ENCODE data around the gene SLC7A11.

GRCh38 chr4:138249132-138249531 lies 7.0 kb upstream of the SLC7A11 start:
- no peak for TF ChIP-seq CTCF (IDR thresholded peaks at IDR 0.05)
- no peak for TF ChIP-seq POLR2A (IDR thresholded peaks at IDR 0.05)

Measured in uterus (tissue), 2 donors.